ENCODE results near the gene POPDC2.

Gene POPDC2

DNA sequence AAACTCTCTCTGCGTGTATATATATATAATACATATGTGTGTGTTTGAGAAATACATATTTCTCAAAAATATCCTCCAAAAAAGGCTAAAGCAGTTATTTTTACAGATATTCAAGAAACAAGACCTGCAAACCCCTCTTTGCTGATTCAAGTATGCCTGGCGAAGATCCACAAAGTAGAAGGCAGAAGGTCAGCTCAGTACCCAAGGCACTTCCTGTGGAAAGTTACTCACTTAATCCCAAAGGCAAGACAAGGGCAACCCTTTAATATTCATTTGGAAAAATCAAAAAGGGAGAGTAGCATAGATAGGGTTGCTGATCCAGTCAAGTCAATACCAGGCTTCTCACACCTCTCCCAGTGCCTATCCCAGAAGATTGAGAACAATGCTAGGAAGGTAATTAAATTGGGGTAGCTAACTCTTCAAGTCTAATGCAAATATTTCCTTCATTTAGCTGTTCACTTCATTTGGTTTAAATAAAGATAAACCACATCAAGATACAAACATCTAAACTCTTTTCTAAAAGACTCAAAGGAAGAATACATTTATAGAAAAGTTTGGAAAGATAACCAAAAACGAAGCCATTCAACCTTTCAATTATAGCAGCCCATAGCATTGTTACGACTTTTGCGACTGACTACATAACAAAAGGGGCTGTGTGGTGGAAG is 9.6 kb upstream of the POPDC2 start:
- peak; percentile 28 for DNase-seq (ENCODE audit: low read depth)

DNA sequence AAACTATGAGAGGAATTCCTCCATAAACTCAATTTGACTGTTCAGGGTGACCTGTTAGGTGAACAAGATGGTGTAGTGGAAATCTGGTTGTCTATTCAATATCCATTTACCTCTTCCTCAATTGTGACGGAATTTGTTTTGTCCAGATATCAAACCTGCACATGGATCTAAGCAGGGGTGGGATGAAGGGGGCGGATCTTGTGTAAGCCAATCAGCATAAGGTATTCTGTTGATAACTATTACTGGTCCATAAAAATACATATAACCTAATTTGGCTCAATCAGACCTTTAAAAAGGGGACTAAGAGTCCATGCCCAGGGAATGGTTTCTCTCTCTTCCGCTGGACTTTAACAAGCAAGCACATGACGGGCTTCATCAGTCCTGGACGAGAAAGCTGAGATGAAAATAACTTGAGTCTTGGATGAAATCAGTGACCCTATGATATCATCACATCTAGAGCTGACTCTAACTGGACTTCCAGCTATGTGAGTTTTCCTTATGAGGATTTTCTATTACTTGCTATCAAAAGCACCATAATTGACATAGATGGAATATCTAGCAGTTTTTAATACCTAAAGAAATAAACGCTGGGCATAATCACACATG is 5.7 kb upstream of the POPDC2 start:
- no peak for DNase-seq (ENCODE audit: low read depth)

DNA sequence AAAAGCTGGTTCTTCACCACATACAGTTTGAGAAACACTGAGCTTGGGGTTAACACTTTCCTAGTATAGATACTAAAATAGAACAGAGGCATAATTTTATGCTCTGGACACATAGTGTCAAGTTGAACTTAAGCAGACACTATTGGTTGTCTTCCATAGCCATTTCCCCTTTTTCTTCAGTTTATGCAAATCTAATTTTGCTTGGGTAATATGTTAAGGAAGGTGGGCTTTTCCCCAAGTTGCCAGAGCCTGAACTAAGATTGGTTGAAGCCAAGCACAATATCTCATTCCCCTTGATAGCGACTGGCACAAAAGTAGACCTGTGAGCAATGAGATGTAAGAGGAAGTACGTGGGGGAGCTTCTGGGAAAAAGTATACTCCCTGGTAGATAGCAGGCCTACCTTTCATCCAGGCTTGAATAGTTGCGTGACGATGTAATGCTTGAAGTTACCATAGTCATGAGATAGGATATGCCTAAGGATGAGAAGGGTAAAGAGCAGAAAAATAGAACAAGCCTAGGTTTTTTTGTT is 4.5 kb upstream of the POPDC2 start:
- DNase-seq (ENCODE audit: low read depth), result peak; percentile 28

DNA sequence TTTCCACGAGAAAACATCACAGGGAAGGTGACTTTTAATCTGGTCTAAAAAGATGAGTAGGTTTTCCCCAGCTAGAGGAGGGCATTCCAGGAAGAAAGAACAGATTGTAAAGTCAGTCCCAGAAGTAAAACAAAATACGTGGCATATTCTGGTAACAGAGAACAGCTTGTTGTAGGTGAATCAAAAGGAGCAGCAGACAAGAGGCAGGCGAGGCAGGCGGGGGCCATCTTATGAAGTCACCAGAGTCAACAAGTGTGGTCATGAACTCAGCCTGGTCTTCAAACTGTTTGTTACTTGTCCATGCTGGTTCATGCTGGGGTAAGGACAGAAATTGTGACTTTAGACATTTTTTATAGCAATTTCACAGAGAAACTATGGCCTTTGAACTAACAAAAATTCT is 4.0 kb upstream of the POPDC2 start:
- DNase-seq (ENCODE audit: low read depth), result peak; percentile 14

DNA sequence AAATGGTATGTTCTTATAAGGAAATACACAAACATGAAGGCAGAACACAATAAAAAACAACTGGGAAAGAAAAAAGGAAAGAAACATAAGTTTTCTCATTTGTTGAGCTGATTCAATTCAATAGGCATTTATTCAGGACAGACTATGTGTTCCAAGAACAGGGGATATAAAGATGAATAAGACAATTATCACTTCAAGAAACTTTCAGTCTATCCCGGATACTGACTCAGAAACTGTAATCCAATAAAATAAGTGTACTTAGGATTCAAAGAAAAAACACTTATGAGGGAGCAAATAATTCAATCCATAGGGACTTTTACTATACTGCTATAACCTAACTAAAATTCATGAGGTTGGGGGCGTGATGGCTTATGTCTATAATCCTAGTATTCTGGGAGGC is 3.5 kb upstream of the POPDC2 start:
- peak; percentile 69 for DNase-seq (ENCODE audit: low read depth)

DNA sequence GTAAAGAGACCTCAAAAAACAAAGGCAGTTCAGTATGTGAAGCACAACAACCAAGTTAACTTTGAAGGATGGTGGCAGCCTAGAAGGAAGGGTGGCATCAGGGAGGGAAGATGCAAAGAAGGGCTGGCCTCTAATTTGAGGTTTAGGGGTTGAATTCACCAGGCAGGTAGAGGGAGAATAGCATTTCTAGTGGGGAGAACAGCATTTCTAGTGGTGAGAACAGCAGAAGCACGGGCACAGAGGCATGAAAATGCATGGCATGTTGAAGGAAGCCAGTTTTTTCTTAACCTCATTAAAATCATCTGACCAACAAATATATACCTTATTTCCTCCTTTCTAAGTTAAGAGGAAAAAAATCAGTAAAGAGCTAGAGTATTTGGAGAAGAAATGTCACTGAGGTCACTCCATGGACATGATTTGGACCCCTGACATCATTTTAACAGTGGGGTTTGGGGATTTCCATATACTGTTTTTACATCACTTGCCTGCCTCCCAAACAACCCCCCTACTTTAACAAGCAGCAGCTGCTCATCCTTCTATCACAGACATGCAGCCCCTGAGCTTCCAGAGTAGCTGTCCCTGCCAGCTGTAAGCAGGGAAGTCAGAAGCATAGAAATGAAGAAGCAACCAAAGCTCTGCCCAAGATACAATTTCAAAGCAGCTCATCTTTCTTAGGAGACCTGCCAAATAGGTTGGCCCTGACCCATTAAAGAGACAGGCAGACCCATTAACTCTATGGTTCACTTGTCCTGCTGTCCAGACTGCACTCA is 2.4 kb upstream of the POPDC2 start:
- no peak for DNase-seq (ENCODE audit: low read depth)

DNA sequence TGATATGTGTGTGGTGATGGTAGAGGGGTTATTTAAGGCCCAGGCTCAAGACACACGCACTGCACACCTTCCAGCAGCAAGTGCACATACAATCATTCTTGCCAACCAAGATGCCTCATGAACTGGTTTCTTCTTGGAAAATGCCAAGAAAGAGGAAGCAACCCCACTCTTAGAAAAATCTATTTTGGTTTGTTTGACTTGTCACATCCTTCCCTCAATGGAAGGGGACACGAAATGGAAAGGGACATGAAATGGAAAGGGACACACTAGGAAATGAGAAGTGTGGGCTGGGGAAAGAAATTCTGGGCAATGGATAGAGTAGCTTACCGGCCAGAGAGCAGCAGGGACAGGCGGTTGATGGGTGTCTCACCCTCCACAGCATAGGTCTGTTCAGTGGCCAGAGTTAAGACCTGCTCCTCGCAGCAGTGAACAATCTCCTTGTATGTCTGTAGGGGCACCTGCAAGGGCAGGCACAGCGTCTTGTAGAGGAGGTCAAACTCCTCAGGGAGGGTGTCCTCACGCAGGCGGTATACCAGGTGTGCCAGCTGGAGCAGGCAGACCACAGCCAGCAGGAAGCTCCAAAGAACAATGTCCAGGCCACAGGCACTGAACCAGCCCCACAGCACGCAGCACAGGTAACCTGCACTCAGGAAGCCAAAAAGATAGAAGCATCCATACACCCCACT is 640 bp downstream of the POPDC2 start:
- DNase-seq (ENCODE audit: low read depth), result no peak

DNA sequence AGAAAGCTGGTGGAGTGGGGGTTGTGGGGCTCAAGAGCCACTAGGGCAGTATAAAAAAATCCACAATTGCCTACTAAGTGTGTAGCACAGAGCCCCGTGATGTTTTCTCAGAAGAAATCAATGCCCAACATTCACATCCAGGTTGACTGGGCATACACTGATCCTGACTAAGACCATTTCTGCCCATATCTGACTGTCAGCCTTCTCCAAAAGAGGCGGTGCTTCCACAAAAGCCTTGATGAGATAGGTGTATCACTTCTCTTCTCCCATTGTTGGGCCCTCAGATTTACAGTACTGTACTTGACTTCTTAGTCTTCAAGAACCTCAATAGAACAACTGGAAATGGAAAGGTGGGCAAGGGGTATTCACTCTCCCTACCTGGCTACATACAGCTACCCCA is 1.4 kb downstream of the POPDC2 start:
- DNase-seq (ENCODE audit: low read depth), result no peak

DNA sequence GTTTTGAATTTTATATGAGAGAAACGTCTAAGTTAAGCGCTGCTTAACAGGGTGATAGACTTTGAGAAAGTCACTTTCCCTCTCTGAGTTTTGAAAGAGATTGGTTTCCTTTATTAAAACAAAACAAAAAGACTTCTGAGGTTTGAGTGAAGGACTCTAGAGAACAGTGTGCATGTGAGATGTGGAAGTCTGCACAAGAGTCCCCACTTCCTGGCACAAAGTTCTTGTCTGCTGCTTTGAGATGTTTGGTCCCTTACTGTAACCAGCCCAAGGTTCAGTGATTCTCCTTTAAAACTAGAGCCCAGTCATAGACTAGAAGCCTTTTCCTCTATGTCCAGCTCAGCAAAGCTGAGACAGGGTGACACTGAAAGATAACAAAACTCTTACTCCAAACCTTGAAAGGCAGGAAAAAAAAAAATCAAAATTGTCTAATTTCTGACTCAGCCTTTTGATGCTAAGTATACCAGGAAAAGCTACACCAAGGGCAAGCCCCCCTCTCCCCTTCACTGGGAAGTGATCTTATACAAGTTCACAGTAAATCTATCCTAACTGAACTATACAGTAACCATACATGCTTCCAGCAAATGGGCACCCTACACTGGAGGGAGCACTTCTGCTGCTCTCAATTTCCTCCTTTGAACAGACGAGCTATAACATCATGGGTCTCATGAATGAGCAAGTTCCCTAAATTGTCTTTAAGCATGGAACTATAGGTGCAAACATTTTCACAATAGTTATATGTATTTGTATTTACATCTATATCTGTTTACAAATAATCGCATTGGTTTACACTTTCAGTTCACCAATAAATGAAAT is 2.3 kb downstream of the POPDC2 start:
- no peak for DNase-seq (ENCODE audit: low read depth)

DNA sequence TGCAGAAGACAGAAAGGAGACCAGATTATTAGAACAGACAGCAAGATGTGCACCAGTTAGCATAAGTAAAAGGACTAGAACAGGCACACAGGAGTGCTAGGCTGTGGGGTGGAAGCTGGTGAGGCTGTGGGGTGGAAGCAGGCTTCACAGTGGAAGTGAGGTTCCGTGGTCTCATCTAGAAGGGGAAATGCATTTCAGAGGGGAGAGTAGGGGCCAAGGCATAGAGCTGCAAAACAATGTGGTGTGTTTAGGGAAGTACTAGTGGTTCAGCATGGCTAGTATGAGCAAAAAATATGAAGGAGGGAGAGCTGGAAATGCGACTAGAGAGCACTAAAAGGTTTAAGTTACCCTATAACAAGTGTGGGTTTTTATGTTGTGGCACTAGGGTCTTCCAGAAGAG is 6.5 kb downstream of the POPDC2 start:
- no peak for DNase-seq (ENCODE audit: low read depth)

DNA sequence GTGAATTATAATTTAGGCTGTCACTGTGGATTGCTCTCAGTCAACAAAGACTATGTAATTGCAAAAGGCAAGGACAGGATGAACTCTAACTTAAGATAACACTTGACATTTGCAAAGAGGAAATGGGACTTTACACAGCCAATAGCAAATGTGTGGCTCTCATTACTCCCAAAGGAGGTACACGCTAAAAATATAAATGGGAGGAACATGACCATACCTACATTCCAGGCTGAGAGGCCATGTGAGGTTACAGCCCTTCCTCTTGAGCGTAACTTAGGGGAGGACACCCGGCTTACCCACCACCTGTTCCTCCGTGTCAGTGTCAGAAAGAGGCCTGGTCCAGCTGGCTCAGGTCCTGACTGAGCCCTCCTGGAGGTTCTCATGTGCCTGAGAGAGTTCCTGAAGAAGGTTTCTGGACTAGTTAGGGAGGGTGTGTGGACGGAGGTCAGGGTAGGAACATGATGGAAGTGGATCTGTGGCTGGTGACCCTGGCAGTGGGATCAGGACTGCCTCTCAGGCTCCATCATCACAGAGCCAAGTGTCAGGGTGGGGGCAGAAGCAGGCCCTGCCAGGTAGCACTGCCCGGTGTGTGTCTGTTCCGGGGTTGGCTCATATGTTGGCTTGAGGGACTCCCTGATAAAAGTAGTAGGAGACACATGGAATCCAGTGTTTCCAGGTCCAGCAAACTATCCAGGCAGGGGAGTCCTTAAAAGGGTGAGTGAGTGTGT is 7.9 kb downstream of the POPDC2 start:
- DNase-seq (ENCODE audit: low read depth), result no peak

DNA sequence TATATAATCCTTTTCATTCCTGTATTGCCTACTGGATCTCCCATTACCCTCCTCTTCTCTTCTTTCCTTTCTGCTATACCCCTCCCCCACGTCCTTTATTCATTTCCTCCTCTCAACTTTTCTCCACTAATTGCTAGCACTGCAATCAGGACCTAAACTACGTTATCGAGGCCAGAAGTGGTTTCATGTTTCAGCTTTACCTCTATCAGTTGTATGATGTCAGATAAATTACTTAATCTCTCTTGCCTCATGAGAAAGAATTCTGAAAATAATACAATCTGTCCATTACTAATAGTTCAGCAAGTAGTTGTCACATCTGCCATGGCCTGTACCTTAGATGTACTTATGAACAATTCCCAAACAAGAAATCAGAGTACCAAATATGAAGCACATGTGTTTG is 10.6 kb downstream of the POPDC2 start:
- no peak for DNase-seq (ENCODE audit: low read depth)

DNA sequence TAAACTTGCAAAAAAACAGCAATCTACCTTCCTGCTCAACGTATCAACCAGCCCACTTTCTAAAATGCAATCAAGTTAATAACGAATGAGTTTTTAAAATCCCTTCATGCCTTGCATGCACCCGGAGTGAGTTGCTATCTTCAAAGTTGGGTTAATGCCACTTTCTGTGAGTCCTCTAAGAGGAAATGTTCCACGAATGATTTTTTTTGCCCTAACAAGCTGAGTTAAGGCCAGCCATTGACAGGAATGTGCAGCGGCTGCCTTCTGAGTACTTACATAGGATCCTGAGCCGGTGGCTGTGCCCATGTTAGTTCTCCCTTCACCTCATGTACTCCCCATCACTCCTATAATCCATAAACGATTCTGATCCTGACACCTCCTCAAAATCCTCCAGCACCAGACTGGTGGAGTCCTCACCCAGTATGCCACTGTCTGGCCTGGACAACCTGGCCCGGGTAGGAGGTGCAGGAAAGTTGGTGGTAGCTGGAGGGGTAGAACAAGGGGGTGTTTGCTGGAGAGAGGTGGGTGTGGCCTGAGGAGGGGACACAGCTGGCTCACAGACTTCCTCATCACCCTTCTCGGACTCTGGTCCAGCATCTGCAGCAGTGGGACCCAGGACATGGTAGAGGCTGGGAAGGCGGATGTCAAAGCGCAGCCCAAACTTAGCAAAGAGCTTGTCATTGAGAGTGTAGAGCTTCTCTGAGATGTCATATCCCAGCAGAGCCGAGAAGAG is 12.4 kb downstream of the POPDC2 start:
- DNase-seq (ENCODE audit: low read depth), result no peak

DNA sequence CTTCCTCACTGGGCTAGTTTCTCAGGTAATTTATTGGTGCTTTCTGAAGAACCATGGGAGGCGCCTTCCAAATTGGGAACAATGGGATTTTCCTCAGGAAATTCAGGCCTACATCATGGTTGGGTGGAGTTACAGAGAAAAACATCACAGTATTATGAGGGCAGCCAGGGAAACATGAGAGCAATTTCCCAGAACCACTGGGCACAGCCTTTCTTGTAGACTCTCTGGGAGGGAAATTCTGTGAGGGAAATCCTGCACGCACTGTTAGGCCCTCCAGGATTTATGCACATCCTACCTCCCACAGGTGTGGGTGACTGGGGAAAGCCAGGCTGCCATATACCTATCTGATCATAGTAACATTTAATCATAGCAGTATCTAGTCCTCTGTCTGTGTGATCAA is 13.2 kb downstream of the POPDC2 start:
- DNase-seq (ENCODE audit: low read depth), result no peak

DNA sequence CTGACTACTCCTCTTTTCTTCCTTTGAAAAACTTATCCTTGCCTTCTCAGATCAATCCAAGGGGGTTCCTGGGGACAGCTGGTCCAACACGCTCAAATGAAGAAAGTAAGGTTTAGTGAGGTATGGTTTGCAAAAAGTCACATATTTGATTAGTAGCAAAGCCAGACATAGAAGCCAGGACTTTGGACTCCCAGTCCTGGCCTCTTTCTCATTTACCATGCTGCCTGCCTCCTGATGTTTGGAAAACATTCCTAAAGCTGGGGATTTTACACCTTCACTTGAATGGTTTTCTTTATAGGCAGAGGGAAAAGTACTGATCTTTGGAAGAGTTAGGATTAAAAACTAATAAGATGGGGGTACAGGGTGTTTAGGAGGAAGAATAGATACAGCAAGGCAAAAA is 14.6 kb downstream of the POPDC2 start:
- DNase-seq (ENCODE audit: low read depth), result no peak

DNA sequence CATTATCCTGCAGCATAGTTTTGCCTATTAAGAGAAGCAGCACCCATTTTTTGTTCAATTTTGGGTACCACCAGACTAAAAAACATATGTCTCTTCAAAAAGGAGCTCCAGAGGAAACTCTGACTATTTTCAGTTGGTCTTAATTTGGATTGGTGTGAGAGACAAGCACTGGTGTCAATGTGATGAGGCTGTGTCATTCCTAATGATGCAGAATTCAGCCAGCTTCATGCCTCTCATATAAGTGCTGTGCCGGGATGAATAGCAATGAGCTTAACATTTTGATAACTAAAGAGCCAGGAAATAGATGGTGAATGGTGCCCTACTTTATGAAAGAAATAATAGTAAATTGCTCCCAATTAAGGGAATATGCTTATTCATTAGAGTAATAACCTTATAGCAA is 15.9 kb downstream of the POPDC2 start:
- DNase-seq (ENCODE audit: low read depth), result no peak

DNA sequence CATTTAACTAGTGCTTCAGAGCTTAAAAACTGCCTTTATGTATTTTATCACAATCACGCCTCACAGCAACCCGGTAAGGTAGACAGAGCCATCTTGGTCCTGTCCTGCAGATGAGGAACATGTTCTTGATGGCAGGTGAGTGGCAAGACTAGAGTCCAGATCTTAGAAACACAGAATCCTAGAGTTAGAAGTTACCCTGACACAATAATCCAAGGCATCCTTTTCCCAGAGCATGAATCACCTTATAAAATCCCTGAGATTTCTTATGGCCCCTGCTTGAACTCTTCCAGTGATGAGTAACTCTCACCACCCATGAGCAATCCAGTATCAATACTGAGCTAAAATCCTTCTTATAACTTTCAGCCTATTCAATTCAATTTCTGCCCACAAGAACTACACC is 16.9 kb downstream of the POPDC2 start:
- DNase-seq (ENCODE audit: low read depth), result peak; percentile 94

DNA sequence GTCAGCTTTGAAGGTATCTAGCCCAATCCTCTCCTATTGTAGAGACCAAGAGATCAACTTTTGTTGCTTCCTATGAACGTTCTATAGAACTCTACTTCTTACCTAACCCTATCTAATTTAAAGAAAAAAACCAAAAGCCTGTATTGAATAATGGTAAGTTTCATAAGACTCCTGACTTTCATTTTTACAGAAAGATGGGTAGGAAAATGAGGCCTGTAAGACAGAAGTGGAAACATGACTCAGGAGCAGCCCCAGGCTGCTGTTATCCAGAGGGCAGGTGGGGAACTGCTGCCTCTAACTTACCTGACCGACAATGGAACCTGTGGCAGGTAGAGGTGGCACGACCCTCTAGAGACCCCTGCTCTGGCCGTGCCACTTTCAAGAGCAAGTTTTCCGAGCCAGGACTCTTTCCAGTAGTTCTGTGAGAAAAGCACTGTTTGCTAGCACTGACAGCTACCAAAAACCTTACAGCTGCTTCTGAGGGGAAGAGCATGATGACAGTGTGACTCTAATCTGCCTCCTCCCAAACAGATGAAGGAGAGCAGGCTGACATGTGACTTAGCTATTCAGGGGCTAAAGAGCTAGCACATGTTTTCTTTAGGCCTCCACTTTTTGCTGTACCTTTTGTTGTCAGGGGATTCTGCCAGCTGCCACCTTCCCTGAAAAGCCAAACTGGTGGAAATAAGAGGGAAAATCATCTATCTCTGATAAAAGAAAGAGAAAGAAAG is 17.5 kb downstream of the POPDC2 start:
- peak; percentile 58 for DNase-seq (ENCODE audit: low read depth)

DNA sequence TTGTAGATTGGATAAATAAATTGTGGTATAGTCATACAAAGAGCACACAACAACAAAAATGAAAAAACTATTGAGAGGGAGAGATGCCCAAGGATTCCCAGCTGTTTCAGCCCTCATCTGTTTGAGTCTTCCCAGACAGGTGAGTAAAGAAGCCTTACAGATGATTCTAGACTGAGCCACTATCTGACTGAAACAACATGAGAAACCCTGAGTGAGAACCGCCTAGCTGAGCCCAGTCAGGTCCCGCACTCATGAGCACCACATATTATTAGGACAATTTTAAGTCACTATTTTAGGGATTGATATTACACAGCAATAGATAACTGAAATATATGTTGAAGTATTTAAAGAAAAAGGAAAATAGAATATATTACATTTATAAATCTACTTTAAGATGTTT is 19.0 kb downstream of the POPDC2 start:
- DNase-seq (ENCODE audit: low read depth), result no peak

All from ELR (cell line).